Colonic mucosa (tissue), 4 donors: ENCODE measurements around the gene CNRIP1. TPM values are rescaled to one million over a fixed set of nuclear protein-coding genes. Genes with fewer than 3 reads are reported as not detected.

Experiments
- DNase-seq: peaks from one replicate; pipeline ENCODE4 v3.0.0-alpha.2; 2020
- H3K27ac ChIP-seq: fragments of 200-600 bp; one replicate; pipeline ENCODE4 v1.8.0; 2021
- H3K27me3 ChIP-seq: fragments of 200-600 bp; one replicate; pipeline ENCODE4 v1.8.0; 2021
- H3K36me3 ChIP-seq: fragments of 200-600 bp; one replicate; pipeline ENCODE4 v1.8.0; 2021
- H3K4me1 ChIP-seq: fragments of 200-600 bp; one replicate; pipeline ENCODE4 v1.8.0; 2021; ENCODE audit warnings: mild to moderate bottlenecking
- H3K4me3 ChIP-seq: fragments of 200-600 bp; one replicate; pipeline ENCODE4 v1.8.0; 2021
- H3K9ac ChIP-seq, 2 donors: one replicate each; pipeline ENCODE4 v1.7.0; 2013; ENCODE audit warnings: control low read depth in 2 of 2, low read depth in 2 of 2, low read length in 2 of 2
- H3K9me3 ChIP-seq: fragments of 200-600 bp; one replicate; pipeline ENCODE4 v1.8.0; 2021
- CTCF ChIP-seq: fragments of 200-600 bp; IDR thresholded peaks from one replicate; pipeline ENCODE4 v1.8.0; 2022; ENCODE audit warnings: antibody characterized with exemption, mild to moderate bottlenecking
- intact Hi-C: fragments of 100-400 bp; cut with DNase I; formaldehyde crosslinking; loops from one replicate; pipeline ENCODE4 v1.14.1; 2022
- total RNA-seq, 2 donors: library from RNA; stranded (reverse); fragmentation: NEBNext Ultra II Directional in 1 of 2; extraction: Animal tissue kit (Norgen Biotek cat#: 25700) in 1 of 2; gene quantifications; one replicate each; pipeline ENCODE4 v1.2.1, GENCODE V29; 2021
- donor health status: healthy.
- donor health status: DM: no; HTN: no; CAD: no.
- donor health status: DM: no; HTN: no; CAD: no.

Gene CNRIP1
- total RNA-seq, 2 donors from 2014 or later = 2.5 to 6.4 TPM

- peaks cover 16% of the 10 kb centered on the region for H3K4me1 ChIP-seq
- no peak overlapping the region for H3K9ac ChIP-seq
- intact Hi-C loops = loop anchor here (10.0 kb wide), 1 partner anchor 52 kb away; no protein-coding TSS in a partner anchor
- no peak for DNase-seq
- H3K4me3 ChIP-seq = no peak overlapping the region
- no peaks in the 10 kb centered on the region for H3K9me3 ChIP-seq
- H3K27me3 ChIP-seq = no peaks in the 10 kb centered on the region
- H3K36me3 ChIP-seq = no peaks in the 10 kb centered on the region
- H3K27ac ChIP-seq = no peak overlapping the region
- TF ChIP-seq CTCF = no peak
Observed at GRCh38 chr2:68246396-68246795, 73.4 kb downstream of the CNRIP1 start.

DNA sequence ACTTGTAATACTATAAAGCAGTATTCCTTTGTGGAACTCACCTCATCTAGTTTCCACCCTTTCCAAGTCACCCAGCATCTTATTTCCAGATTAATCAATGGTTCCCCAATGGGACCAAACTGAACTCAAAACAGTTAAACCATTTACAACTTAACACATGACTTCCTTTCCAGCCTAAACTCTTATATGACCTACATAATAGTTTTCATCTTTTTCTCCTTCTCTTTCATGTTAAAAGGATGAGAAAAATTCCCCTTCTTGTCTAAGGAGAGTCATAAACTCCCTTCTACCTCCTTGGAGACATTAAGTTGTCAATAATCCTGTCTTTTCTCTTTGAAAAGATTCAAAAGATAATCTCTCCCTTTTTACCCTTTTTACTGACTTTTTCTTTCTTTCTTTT lies 74.1 kb downstream of the CNRIP1 start:
- DNase-seq = no peak
- intact Hi-C loops = loop anchor here (10.0 kb wide), 1 partner anchor 51 kb away; no protein-coding TSS in a partner anchor
- Histone ChIP-seq H3K36me3 (no peaks in the 10 kb centered on the region), H3K4me1 (peaks cover 16% of the 10 kb centered on the region), H3K27ac (no peak overlapping the region), H3K9ac (no peak overlapping the region), H3K9me3 (no peaks in the 10 kb centered on the region), H3K4me3 (no peak overlapping the region), H3K27me3 (no peaks in the 10 kb centered on the region)
- TF ChIP-seq CTCF = no peak

GRCh38 chr2:68245066-68245465 lies 74.7 kb downstream of the CNRIP1 start:
- no peaks in the 10 kb centered on the region for H3K36me3 ChIP-seq
- H3K4me1 ChIP-seq = peaks cover 14% of the 10 kb centered on the region
- no peak for TF ChIP-seq CTCF
- no peak overlapping the region for H3K27ac ChIP-seq
- H3K9ac ChIP-seq = no peak overlapping the region
- DNase-seq = no peak
- intact Hi-C loops = loop anchor here (10.0 kb wide), 1 partner anchor 50 kb away; no protein-coding TSS in a partner anchor
- H3K9me3 ChIP-seq = no peaks in the 10 kb centered on the region
- no peak overlapping the region for H3K4me3 ChIP-seq
- H3K27me3 ChIP-seq = no peaks in the 10 kb centered on the region

DNA sequence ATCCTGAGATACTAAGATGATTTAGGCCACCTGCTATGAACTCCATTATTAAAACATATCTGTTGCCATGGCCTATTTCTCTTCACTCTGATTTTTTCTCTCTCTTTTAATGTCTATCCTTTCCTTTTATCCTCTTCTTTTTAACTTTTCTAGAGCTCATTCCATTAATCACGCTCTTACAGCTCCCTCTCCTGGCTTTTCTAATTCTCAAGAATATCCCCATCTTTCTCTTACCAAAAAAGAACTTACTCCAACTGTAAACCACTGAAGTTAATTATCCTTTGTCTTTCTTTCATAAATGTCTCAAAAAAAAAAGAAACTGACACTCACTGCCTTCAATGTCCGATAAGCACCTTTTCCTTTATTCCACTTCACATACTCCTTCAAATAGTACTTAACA lies 75.3 kb downstream of the CNRIP1 start:
- H3K27me3 ChIP-seq = no peaks in the 10 kb centered on the region
- no peaks in the 10 kb centered on the region for H3K9me3 ChIP-seq
- peaks cover 11% of the 10 kb centered on the region for H3K4me1 ChIP-seq
- no peak for TF ChIP-seq CTCF
- no peak overlapping the region for H3K9ac ChIP-seq
- H3K4me3 ChIP-seq = no peak overlapping the region
- no peak for DNase-seq
- H3K27ac ChIP-seq = no peak overlapping the region
- no peaks in the 10 kb centered on the region for H3K36me3 ChIP-seq
- intact Hi-C loops = loop anchor here (10.0 kb wide), 1 partner anchor 50 kb away; no protein-coding TSS in a partner anchor

Other genes with a start within 250 kb of the CNRIP1 start
- gene PNO1, start 162.1 kb downstream of the CNRIP1 start, total RNA-seq = 1 to 10 TPM; 6.0 to 9.9 TPM
- gene PPP3R1, start 67.4 kb downstream of the CNRIP1 start, total RNA-seq = 10 to 100 TPM; 45.1 to 67.8 TPM
- 1 to 10 TPM; 2.6 to 5.1 TPM for gene PLEK, start 45.3 kb upstream of the CNRIP1 start, total RNA-seq
- 1 to 10 TPM; 1.5 to 2.3 TPM for gene FBXO48, start 147.3 kb upstream of the CNRIP1 start, total RNA-seq
- gene APLF, start 147.6 kb upstream of the CNRIP1 start, total RNA-seq = 1 to 10 TPM in 1 of 2 donors, under 1 TPM in 1; 0.96 to 2.6 TPM